HG03342 (cell line): ENCODE measurements around the gene TRPC4AP.
"Not testable (repeated sequence)": the region's sequence is repeated elsewhere in the genome, so short reads cannot be mapped to it uniquely, and the experiment has no call there.

Experiments used
- ATAC-seq: cut with Tn5 transposase; IDR thresholded peaks from one replicate; pipeline ENCODE4 v1.9.1; 2021; ENCODE audit warnings: mild to moderate bottlenecking, moderate library complexity; ENCODE audit not compliant: unreplicated experiment

Gene TRPC4AP

DNA sequence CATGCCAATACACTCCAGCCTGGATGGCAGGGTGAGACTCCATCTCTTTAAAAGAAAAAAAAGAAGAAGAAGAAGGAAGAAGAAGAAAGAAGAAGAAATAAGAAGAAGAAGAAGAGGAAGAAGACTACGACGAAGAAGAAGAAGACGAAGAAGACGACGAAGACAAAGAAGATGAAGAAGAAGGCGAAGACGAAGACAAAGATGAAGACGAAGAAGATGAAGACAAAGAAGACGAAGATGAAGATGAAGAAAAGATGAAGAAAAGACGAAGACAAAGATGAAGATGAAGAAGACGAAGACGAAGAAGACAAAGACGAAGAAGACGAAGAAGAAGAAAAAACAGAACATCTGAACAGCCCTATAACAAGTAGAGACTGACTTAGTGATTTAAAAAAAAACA is 33.0 kb downstream of the TRPC4AP start:
- no peak for ATAC-seq

DNA sequence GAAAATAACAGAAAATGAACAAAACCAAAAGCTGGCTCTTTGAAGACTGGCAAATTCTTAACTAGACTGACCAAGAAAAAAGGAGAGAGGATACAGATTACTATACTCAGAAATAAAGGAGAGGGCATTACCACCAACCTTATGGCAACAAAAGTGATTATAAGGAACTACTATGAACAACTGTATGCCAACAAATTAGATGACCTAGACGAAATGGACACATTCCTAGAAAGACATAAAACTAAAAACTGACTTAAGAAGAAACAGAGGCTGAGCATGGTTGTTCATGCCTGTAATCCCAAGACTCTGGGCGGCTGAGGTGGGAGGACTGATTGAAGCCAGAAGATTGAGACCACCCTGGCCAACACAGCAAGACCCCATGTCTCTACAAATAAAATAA is 33.5 kb downstream of the TRPC4AP start:
- ATAC-seq = no peak

DNA sequence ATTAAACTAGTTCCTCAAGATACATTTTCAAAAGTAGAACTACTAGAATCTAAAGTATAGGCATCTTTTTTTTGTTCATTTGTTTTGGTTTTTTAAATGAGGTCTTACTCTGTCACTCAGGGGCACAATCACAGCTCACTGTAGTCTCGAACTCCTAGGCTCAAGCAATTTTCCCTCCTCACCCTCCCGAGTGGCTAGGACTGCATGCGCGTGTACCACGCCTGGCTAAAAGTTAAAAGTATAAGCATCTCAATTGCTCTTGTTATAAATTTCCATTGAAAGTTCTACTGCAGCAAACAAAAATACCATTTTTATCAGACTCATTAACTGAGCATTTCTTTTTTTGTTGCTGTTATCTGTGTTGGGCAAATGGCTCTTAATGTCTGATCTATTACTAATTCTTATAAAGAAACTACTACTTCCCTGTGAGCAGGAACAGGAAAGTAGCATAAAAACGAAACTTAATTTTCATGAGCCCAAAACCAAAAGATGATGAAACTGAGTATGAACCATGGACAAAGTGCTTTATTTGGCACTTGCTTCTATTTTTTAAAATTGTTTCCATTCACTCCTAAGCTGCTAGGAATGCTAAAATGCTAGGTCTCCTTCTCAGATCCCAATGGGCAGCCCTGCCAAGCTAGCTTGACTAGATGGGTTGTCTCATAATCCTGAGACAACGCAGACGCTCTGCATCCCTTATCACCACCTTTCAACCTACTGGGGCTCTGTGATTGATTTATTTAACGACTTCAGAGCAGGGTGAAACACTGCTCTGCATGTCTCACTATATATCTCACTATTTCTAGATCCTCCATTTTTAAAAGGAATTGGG is 36.9 kb downstream of the TRPC4AP start:
- no peak for ATAC-seq

DNA sequence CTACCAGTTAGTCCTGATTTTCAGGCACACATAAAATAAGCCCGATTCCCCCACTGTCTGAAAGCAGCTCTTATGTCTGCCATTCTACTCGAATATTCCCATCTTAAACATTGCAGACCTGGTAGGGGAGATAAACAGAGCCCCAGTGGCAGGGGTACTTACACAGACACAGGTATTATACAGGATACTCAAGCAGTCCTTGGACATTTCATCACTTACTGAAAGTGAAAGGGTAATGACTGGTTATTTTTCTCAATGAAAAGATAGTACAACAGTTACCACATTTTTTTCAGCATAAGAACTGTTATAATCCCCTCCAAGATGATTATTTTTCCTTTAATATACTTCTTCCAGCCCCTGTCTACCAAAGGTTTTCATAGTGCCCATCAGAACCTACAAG is 37.8 kb downstream of the TRPC4AP start:
- no peak for ATAC-seq

DNA sequence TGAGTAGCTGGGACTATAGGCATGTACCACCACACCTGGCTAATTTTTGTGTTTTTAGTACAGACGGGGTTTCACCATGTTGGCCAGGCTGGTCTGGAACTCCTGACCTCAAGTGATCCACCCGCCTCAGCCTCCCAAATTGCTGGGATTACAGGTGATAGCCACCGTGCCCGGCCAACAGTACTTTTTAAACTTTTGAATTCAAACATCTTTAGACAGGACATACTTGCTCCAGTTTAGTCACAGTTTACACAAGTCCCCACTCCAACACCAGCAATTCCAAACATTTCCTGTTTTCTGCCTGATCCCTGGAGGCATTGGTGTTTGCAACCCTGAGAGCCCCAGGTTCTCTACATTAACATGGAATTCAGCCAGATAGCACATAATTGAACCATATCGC is 40.0 kb downstream of the TRPC4AP start:
- not testable (repeated sequence) for ATAC-seq

DNA sequence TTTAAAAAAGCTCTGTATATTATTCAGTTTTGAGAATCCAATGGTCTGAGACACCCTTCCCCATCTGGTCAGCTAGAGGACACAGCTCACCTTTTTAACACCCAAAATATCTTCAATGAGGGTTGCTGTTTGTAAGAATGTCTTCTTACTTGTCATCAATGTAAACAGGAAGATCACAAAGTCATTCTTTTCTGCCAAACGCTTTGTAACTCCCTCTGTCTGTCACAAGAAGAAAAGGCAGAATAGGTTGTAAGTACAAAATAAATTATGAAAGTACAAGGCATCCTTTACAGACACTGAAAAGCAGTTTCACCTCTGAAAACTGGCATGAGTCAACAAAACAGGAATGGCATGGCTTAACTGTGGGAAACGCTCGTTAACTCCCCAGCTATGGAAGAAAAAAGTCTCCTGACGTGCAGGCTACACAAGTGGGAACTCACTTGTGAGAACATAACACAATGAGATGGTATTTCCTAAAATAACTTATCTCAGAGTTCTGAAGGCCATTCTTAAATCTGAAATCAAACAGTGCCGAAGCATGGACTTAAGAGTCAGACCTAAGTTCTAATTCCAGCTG is 42.7 kb downstream of the TRPC4AP start:
- no peak for ATAC-seq

DNA sequence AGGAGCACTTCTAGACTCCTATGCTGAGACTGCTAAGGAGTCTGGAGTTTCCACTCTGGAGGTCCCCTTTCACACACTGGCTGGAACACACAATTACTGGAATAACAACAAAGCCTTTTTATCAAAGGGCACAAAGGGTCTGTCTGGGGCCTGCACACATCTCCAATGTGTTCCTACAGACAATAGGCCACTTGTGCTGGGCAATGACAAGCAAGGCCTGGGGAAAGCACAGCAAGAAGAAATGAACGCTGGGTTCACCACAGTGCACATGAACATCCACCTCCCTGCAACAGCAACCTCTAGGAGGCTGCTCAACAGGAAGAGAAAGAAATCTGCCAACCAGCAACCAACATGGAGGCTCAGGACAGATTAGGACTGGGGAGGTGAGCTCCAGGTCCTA is 43.9 kb downstream of the TRPC4AP start:
- ATAC-seq = no peak

DNA sequence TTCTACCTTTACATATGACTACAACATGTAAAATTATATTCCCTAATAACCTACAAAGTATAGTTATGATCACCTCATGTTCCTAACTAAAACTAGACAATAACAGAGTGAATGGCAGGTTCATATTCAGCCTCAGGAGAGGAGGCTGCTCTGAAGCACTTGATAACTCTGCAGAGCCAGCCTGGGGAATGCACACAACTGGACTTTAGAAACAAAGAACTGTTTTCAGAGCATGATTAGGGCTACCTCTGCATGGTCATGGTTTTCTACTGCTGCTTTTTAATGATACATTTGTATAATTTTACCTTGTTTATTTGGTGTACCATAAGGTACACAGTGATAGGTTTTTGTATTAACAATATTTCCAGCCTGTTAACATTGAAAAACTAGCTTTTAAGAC is 50.3 kb downstream of the TRPC4AP start:
- no peak for ATAC-seq

DNA sequence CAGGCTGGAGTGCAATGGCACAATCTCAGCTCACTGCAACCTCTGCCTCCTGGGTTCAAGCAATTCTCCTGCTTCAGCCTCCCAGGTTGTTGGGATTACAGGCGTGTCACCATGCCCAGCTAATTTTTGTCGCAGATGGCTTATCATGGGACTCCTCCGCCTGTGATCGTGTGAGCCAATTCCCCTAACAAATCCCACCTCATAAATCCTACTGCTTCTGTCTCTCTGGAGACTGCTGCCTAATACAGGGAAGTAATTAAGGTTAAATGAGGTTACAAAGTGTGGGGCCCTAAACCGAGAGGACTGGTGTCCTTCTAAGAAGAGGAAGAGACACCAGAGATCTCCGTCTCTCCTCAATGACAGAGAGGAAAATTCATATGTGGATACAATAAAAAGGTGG is 52.0 kb downstream of the TRPC4AP start:
- no peak for ATAC-seq

DNA sequence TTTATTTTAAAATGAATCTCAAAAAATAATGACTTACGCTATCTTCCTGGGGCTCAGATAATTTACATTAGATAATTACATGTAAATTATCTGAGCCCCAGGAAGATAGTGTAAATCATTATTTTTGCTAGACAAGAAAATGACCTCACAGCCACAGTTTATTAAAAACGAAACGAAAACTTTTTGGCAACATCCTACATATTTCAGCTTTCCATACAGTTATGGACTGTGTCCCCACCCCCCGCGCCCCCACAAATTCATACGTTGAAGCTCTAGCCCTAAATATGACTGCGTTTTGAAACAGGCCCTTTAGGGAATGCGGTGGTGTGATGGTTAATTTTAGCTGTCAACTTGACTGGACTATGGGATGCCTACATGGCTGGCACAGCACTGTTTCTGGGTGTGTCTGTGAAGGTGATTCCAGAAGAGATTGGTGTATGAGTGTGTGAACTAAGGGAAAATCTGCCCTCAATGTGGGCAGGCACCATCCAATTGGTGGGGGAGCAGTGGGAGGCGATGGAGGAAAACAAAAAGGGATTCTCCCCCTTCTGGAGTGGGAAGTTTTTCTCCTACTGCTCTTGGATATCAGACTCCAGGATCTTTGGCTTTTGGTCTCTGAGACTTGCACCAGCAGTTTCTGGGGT is 52.6 kb downstream of the TRPC4AP start:
- no peak for ATAC-seq

DNA sequence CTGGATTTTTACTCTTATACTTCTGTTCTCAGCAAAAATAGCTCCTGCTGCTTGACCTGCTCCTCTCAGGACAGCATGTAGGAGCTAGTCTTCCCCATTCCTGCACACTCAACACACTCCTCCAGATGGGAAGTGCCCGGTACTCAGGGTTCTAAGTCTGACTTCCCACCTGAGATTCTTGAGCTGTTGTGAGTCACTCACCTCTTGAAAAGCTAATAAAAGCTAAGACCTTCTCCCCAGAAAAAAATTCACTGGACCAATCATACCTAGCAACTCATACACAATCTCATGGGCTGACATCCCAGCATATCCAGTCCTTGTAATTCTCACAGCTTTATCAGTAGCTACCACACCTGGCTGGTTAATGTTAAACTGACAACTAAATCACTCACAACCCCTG is 53.5 kb downstream of the TRPC4AP start:
- no peak for ATAC-seq

DNA sequence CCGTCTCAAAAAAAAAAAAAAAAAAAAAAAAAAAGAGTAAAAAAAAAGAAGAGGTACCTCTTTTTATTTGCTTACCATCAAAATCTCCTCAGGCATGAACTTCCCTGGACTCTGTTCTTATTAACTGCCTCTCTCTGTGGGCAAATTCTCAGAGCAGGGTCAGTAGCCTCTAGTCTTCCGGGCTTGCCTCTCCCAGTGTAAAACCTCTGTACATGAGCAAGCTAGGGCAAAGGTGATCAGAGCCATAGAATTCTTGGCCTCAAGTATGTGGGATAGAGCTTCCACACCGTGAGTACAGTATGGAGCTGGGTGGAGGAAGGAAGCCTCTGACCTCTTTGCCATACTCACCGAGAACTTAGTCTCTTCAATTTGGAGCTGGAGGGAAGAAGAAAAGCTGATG is 58.5 kb downstream of the TRPC4AP start:
- no peak for ATAC-seq

DNA sequence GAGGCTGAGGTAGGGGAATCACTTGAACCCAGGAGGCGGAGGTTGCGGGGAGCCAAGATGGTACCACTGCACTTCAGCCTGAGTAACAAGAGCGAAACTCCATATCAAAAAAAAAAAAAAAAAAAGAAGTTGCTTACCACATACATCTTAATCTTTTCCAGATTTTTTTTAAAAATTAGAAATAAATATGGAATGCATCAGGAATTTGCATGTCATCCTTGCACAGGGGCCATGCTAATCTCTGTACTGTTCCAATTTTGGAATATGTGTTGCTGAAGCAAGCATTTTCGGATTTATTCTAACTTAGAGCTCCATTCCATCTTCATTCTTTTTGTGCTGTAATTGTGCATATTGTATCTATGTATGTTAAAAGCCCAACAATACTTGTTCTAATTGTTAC is 62.5 kb downstream of the TRPC4AP start:
- ATAC-seq = no peak

DNA sequence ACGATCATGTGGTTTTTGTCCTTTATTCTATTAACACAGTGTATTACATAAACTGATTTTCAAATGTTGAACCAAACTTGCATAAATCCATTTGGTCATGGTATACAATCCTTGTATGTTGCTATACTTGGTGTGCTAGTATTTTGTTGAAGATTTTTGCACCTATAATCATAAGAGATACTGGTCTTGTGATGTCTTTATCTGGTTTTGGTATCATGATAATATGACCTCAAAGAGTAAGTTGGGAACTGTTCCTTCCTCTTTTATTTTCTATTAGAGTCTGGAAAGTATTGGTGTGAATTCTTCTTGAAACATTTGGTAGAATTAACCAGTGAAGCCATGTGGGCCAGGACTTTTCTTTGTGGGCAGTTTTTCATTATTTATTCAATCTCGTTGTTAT is 65.3 kb downstream of the TRPC4AP start:
- no peak for ATAC-seq

DNA sequence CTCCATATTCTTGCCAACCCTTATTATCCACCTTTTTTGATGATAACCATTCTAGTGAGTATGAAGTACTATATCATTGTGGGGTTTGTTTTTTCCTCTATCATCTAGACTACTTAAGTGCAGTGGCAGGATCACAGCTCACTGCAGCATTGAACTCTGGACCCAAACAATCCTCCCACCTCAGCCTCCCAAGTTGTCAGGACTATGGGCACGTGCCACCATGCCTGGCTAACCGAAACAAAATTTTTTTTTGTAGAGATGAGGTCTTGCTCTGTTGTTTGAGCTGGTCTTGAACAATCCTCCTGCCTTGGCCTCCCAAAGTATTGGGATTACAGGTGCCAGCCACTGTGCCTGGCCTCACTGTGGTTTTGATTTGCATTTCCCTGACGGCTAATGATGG is 67.5 kb downstream of the TRPC4AP start:
- ATAC-seq = no peak

DNA sequence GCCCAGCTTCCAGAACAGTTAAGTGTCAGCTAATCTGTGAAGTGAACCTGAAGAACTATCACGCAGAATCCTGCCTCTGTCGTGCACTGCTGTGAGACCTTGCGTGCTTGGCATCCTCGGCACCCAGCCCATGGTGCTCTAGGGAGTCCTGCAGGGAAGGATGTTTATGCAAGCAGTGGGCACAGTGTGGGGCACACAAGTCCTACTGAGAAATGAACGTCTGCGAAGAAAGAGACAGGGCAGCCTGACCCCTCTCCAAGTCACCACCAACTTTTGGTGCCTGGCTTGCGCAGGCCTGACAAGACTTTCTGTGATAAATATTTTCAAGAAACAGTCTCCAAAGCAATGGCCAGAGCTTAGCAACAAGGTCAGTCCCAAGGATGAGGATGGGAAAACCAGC is 69.0 kb downstream of the TRPC4AP start:
- no peak for ATAC-seq

DNA sequence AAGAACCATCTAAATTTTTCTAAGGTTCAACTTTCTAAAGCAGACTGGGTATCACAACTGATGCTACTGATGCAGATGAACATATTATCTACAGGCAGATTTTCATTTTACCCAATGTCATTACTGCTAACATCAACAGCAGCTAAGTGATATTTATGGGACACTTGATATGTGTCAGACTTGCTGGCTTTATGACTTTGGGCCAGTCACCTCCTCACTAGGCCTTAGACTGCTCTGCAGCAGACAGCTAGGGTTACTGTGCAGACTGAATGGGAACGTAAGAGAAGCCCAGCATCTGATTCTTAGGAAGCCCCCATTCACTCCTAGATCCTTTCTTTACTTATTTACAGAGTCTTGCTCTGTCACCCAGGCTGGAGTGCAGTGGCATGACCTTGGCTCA is 70.8 kb downstream of the TRPC4AP start:
- ATAC-seq = no peak

DNA sequence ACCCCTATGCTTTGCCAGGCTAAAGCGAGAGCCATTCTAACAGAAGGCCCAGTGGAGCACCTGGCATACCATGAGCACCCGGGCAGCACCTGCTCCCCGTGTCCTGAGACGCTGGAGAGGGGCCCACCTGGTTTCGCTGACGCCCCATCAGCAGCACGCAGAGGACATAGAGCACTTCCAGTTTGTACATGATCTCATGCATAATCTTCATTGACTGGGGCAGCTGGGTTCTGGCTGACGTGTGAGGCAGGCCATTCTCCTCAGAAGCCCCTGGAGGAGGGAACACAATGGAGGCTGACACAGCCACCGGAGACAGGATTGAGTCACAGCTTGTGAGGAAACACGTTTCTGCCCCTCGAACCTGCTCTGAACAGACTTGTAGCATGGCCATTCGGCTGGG is 71.5 kb downstream of the TRPC4AP start:
- no peak for ATAC-seq

DNA sequence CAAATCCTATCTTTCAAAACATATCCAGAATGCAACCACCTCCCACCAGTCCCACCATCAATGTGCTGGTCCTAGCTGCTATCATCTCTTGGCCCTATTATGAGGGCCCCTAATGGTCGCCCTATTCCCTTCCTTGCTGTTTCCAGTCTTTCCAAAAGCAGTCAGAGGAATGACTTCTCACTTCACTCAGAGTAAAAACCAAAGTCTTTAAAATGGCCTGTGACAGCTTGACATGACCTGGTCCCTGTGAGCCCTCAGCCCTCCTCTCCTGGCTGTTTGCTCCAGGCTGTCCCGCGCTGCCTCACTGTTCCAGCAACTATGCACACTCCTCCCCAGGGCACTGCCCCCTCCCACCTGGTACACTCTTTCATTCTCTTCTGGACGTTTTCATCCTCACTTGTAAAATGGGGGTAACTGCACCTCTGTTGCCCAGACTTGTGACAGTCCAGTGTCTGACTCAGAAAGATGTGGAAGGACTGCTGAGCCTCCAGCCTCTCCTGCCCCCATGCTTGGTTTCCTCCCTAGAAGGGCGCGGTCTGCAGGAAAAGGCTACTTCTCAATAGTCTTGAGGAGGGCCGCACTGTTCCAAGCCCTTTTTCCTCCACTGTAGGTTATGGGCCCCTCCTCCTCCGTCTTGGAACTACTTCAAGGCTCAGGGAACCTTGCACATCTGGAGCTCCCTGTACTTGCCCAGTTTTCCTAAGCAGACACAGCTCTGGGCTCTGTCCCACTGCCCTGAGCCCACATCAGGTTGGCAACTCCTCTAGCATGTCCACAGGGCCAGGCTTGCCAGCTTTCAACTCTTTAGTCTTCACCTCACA is 72.3 kb downstream of the TRPC4AP start:
- no peak for ATAC-seq

DNA sequence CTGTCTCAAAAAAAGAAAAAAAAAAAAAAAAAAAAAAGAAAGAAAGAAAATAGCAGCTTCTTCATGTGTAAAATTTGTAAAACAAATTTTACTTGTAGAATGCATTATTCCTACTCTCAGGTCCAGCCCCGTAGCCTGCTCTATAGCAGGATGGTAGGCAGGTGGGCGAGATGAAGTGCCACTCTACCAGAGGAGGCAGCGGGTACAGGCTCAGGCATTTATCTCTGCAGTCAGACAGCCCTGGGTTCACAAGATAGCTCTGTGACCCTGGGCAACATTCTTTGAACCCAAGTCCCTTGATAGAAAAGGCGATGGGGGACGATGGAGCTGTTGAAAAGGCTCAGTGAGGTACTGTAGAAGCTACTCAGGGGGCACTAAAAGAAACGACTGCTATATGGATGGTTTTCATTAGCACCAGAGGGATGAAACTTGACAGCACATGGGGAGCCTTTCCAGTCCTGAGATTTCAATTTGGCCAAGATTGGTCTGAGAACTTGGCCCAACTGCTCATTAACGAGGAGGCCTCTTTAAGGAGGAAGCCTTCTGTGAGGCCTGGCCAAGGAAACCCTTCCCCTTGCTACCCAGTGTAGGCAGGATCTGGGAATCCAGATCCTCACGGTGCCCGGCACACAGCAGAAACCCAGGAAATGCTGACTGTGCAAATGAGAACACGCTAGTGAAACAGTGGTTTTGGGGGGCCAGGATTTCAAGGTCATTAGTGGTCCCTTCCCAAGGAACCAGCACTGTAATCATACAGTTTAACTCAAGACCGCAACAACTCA is 73.8 kb downstream of the TRPC4AP start:
- ATAC-seq = no peak
